T-helper 2 cell treated with Interferon-gamma antibody and Interleukin-4, amounts not matched to agents 5 μg/mL and 100 μg/mL, for 36 hours (primary cell): Measurements from ENCODE around the gene UNC93A.
"Not testable (repeated sequence)": the region's sequence is repeated elsewhere in the genome, so short reads cannot be mapped to it uniquely, and the experiment has no call there.

Source experiments
- DNase-seq: peaks from one replicate; pipeline ENCODE4 v3.0.0; 2021; ENCODE audit warnings: low spot score
- H3K27ac Mint-ChIP-seq: one replicate; pipeline ENCODE4 v1.8.0; 2021; ENCODE audit warnings: mild to moderate bottlenecking, mixed read lengths
- H3K27me3 Mint-ChIP-seq: one replicate; pipeline ENCODE4 v1.8.0; 2021; ENCODE audit warnings: low read depth, mixed read lengths
- H3K36me3 Mint-ChIP-seq: one replicate; pipeline ENCODE4 v1.8.0; 2021; ENCODE audit warnings: low read depth, mixed read lengths
- H3K4me1 Mint-ChIP-seq: one replicate; pipeline ENCODE4 v1.8.0; 2021; ENCODE audit warnings: low read depth, mixed read lengths
- H3K4me3 Mint-ChIP-seq: one replicate; pipeline ENCODE4 v1.8.0; 2022; ENCODE audit warnings: mild to moderate bottlenecking, moderate library complexity, mixed read lengths
- H3K9me3 Mint-ChIP-seq: one replicate; pipeline ENCODE4 v1.8.0; 2021; ENCODE audit warnings: mixed read lengths

Gene UNC93A

GRCh38 chr6:167266057-167266829 lies 24.9 kb upstream of the UNC93A start:
- not testable (repeated sequence) for H3K9me3 Mint-ChIP-seq, DNase-seq, H3K36me3 Mint-ChIP-seq, H3K4me3 Mint-ChIP-seq, H3K27ac Mint-ChIP-seq, H3K4me1 Mint-ChIP-seq
- H3K27me3 Mint-ChIP-seq, result peaks cover 19% of the 10 kb centered on the region

GRCh38 chr6:167266830-167267555 lies 24.1 kb upstream of the UNC93A start:
- Mint-ChIP-seq H3K36me3 (no peaks in the 10 kb centered on the region), H3K4me3 (no peak overlapping the region), H3K27me3 (peaks cover 12% of the 10 kb centered on the region), H3K9me3 (no peaks in the 10 kb centered on the region), H3K4me1 (no peaks in the 10 kb centered on the region), H3K27ac (no peak overlapping the region)
- DNase-seq, result no peak

- not testable (repeated sequence) for H3K9me3 Mint-ChIP-seq, H3K27me3 Mint-ChIP-seq, H3K36me3 Mint-ChIP-seq, H3K4me3 Mint-ChIP-seq, DNase-seq, H3K27ac Mint-ChIP-seq, H3K4me1 Mint-ChIP-seq
These were observed 23.6 kb upstream of the UNC93A start for GRCh38 chr6:167267556-167267898.

- Mint-ChIP-seq H3K36me3 (no peaks in the 10 kb centered on the region), H3K9me3 (no peaks in the 10 kb centered on the region), H3K27me3 (peaks cover 5% of the 10 kb centered on the region), H3K4me1 (no peaks in the 10 kb centered on the region), H3K27ac (no peak overlapping the region), H3K4me3 (no peak overlapping the region)
- DNase-seq, result no peak
These were observed 23.2 kb upstream of the UNC93A start for GRCh38 chr6:167267921-167268401.

GRCh38 chr6:167268683-167269280 lies 22.3 kb upstream of the UNC93A start:
- no peaks in the 10 kb centered on the region for H3K36me3 Mint-ChIP-seq
- H3K9me3 Mint-ChIP-seq, result no peaks in the 10 kb centered on the region
- DNase-seq, result no peak
- H3K27me3 Mint-ChIP-seq, result peaks cover 5% of the 10 kb centered on the region
- no peak overlapping the region for H3K27ac Mint-ChIP-seq
- no peak overlapping the region for H3K4me3 Mint-ChIP-seq
- H3K4me1 Mint-ChIP-seq, result no peaks in the 10 kb centered on the region

GRCh38 chr6:167270499-167271311 lies 20.4 kb upstream of the UNC93A start:
- H3K27ac Mint-ChIP-seq, result no peak overlapping the region
- H3K9me3 Mint-ChIP-seq, result no peaks in the 10 kb centered on the region
- H3K4me1 Mint-ChIP-seq, result no peaks in the 10 kb centered on the region
- DNase-seq, result no peak
- H3K27me3 Mint-ChIP-seq, result peaks cover under 1% of the 10 kb centered on the region
- no peaks in the 10 kb centered on the region for H3K36me3 Mint-ChIP-seq
- H3K4me3 Mint-ChIP-seq, result no peak overlapping the region

- no peaks in the 10 kb centered on the region for H3K36me3 Mint-ChIP-seq
- no peak overlapping the region for H3K27ac Mint-ChIP-seq
- no peaks in the 10 kb centered on the region for H3K27me3 Mint-ChIP-seq
- no peak overlapping the region for H3K4me3 Mint-ChIP-seq
- DNase-seq, result no peak
- H3K9me3 Mint-ChIP-seq, result no peaks in the 10 kb centered on the region
- H3K4me1 Mint-ChIP-seq, result no peaks in the 10 kb centered on the region
These were observed 19.0 kb upstream of the UNC93A start for GRCh38 chr6:167272151-167272550.

- Mint-ChIP-seq H3K27ac (no peak overlapping the region), H3K36me3 (no peaks in the 10 kb centered on the region), H3K4me3 (no peak overlapping the region), H3K9me3 (no peaks in the 10 kb centered on the region), H3K4me1 (no peaks in the 10 kb centered on the region), H3K27me3 (peaks cover 4% of the 10 kb centered on the region)
- no peak for DNase-seq
These were observed 18.3 kb upstream of the UNC93A start for GRCh38 chr6:167272696-167273379.

GRCh38 chr6:167274270-167274669 lies 16.8 kb upstream of the UNC93A start:
- no peaks in the 10 kb centered on the region for H3K9me3 Mint-ChIP-seq
- H3K4me1 Mint-ChIP-seq, result no peaks in the 10 kb centered on the region
- H3K4me3 Mint-ChIP-seq, result no peak overlapping the region
- H3K36me3 Mint-ChIP-seq, result no peaks in the 10 kb centered on the region
- DNase-seq, result no peak
- peaks cover 4% of the 10 kb centered on the region for H3K27me3 Mint-ChIP-seq
- H3K27ac Mint-ChIP-seq, result no peak overlapping the region

- Mint-ChIP-seq H3K9me3 (no peaks in the 10 kb centered on the region), H3K36me3 (no peaks in the 10 kb centered on the region), H3K27me3 (peaks cover 5% of the 10 kb centered on the region), H3K4me1 (no peaks in the 10 kb centered on the region), H3K4me3 (no peak overlapping the region), H3K27ac (no peak overlapping the region)
- no peak for DNase-seq
These were observed 16.1 kb upstream of the UNC93A start for GRCh38 chr6:167275001-167275400.

GRCh38 chr6:167275436-167275835 lies 15.7 kb upstream of the UNC93A start:
- no peak overlapping the region for H3K27ac Mint-ChIP-seq
- H3K9me3 Mint-ChIP-seq, result no peaks in the 10 kb centered on the region
- no peaks in the 10 kb centered on the region for H3K36me3 Mint-ChIP-seq
- no peak overlapping the region for H3K4me3 Mint-ChIP-seq
- no peaks in the 10 kb centered on the region for H3K4me1 Mint-ChIP-seq
- H3K27me3 Mint-ChIP-seq, result peaks cover 6% of the 10 kb centered on the region
- no peak for DNase-seq

GRCh38 chr6:167276772-167277533 lies 14.2 kb upstream of the UNC93A start:
- no peak overlapping the region for H3K27ac Mint-ChIP-seq
- no peak overlapping the region for H3K4me3 Mint-ChIP-seq
- no peak for DNase-seq
- H3K36me3 Mint-ChIP-seq, result no peaks in the 10 kb centered on the region
- peaks cover 6% of the 10 kb centered on the region for H3K27me3 Mint-ChIP-seq
- no peaks in the 10 kb centered on the region for H3K4me1 Mint-ChIP-seq
- no peaks in the 10 kb centered on the region for H3K9me3 Mint-ChIP-seq
